Measurements from ENCODE around the gene SLC46A3. TPM values are rescaled to one million over a fixed set of nuclear protein-coding genes. Genes with fewer than 3 reads are reported as not detected.

Gene SLC46A3
- total RNA-seq, 1 donor from 2014 or later = 11.8 TPM

GRCh38 chr13:28654276-28654675 lies 64.5 kb downstream of the SLC46A3 start:
- intact Hi-C loops (cut with micrococcal nuclease) = no loop called here
- ATAC-seq (ENCODE audit: low read depth) (no peak), DNase-seq (no peak)
- POLR2A ChIA-PET = no interaction called here
- H3K4me3 Mint-ChIP-seq = no peak overlapping the region
- CTCF ChIA-PET = no interaction called here
- H3K36me3 Mint-ChIP-seq (ENCODE audit: low read depth) = peaks cover 18% of the 10 kb centered on the region
- H3K4me1 Mint-ChIP-seq = peaks cover 32% of the 10 kb centered on the region
- H3K9me3 Mint-ChIP-seq = no peaks in the 10 kb centered on the region
- H3K27me3 Mint-ChIP-seq = no peaks in the 10 kb centered on the region
- no peak for TF ChIP-seq CTCF (IDR thresholded peaks at IDR 0.05)
- no peak overlapping the region for H3K27ac Mint-ChIP-seq

GRCh38 chr13:28653111-28653510 lies 65.7 kb downstream of the SLC46A3 start:
- H3K4me1 Mint-ChIP-seq = peaks cover 25% of the 10 kb centered on the region
- CTCF ChIA-PET = no interaction called here
- POLR2A ChIA-PET = no interaction called here
- ATAC-seq (ENCODE audit: low read depth) = no peak
- intact Hi-C loops (cut with micrococcal nuclease) = no loop called here
- H3K27me3 Mint-ChIP-seq = no peaks in the 10 kb centered on the region
- no peak for TF ChIP-seq CTCF (IDR thresholded peaks at IDR 0.05)
- no peak overlapping the region for H3K27ac Mint-ChIP-seq
- no peak for DNase-seq
- H3K36me3 Mint-ChIP-seq (ENCODE audit: low read depth) = peaks cover 12% of the 10 kb centered on the region
- H3K4me3 Mint-ChIP-seq = no peak overlapping the region
- no peaks in the 10 kb centered on the region for H3K9me3 Mint-ChIP-seq

GRCh38 chr13:28651810-28652401 lies 66.9 kb downstream of the SLC46A3 start:
- no peak overlapping the region for H3K4me3 Mint-ChIP-seq
- intact Hi-C loops (cut with micrococcal nuclease) = no loop called here

GRCh38 chr13:28650284-28650683 lies 68.5 kb downstream of the SLC46A3 start:
- no peak overlapping the region for H3K27ac Mint-ChIP-seq
- H3K27me3 Mint-ChIP-seq = no peaks in the 10 kb centered on the region
- peaks cover 12% of the 10 kb centered on the region for H3K36me3 Mint-ChIP-seq (ENCODE audit: low read depth)
- intact Hi-C loops (cut with micrococcal nuclease) = no loop called here
- ATAC-seq (ENCODE audit: low read depth) (no peak), DNase-seq (no peak)
- peaks cover 3% of the 10 kb centered on the region for H3K4me1 Mint-ChIP-seq
- ChIA-PET POLR2A (no interaction called here), CTCF (no interaction called here)
- no peaks in the 10 kb centered on the region for H3K9me3 Mint-ChIP-seq
- TF ChIP-seq CTCF (IDR thresholded peaks at IDR 0.05) = no peak
- no peak overlapping the region for H3K4me3 Mint-ChIP-seq

More at GRCh38 chr13:28651810-28652401, 66.9 kb downstream of the SLC46A3 start:
- ChIA-PET POLR2A (no interaction called here), CTCF (interaction anchor here (1.1 kb wide), 1 partner anchor 11 kb away, joined by 3 read pairs; no protein-coding TSS in a partner anchor)
- no peak overlapping the region for H3K27ac Mint-ChIP-seq
- ATAC-seq (ENCODE audit: low read depth) (no peak), DNase-seq (no peak)
- H3K36me3 Mint-ChIP-seq (ENCODE audit: low read depth) = peaks cover 12% of the 10 kb centered on the region
- no peak for TF ChIP-seq CTCF (IDR thresholded peaks at IDR 0.05)
- H3K27me3 Mint-ChIP-seq = no peaks in the 10 kb centered on the region
- peaks cover 15% of the 10 kb centered on the region for H3K4me1 Mint-ChIP-seq
- no peaks in the 10 kb centered on the region for H3K9me3 Mint-ChIP-seq

Other genes starting within 250 kb of the SLC46A3 start
- gene FLT1, start 223.8 kb downstream of the SLC46A3 start, total RNA-seq = 0.46 and 1.3 TPM in 2 replicates
- 54.0 and 56.0 TPM in 2 replicates for gene POMP, start 59.8 kb downstream of the SLC46A3 start, total RNA-seq
- not detected in 2 replicates for gene MTUS2, start 101.4 kb upstream of the SLC46A3 start, total RNA-seq